Pancreas (tissue), 10 donors: Measurements from ENCODE around the gene CDH22. TPM values are rescaled to one million over a fixed set of nuclear protein-coding genes. Genes with fewer than 3 reads are reported as not detected.

ENCODE experiments used
- ATAC-seq, 4 donors: fragments of 200-7000 bp; cut with Tn5 transposase; one replicate each; pipeline versions ENCODE4 v1.8.0 to v1.9.1; 2020; ENCODE audit warnings: mild to moderate bottlenecking in 4 of 4, moderate library complexity in 4 of 4
- DNase-seq, 6 donors: peaks; one replicate each; pipeline ENCODE4 v3.0.0-alpha.2; 2020
- FAIRE-seq: peaks from 2 replicates; lab custom pipeline; 2012; peaks lifted over from hg19 to GRCh38; lab: Jason Lieb, UNC
- H3K27ac ChIP-seq, 4 donors: fragments of 200-600 bp; sonication (generic); 1 replicate in 3 of 4; 2 replicates in 1 of 4; pipeline versions ENCODE4 v1.5.0 to v1.8.0; 2020
- H3K27me3 ChIP-seq, 4 donors: fragments of 200-600 bp; one replicate each; pipeline ENCODE4 v1.8.0; 2021
- H3K36me3 ChIP-seq, 3 donors: fragments of 200-600 bp; sonication (generic) in 1 of 3; one replicate each; pipeline versions ENCODE4 v1.5.0 to v1.8.0; 2020 to 2021
- H3K4me1 ChIP-seq, 3 donors: fragments of 200-600 bp; one replicate each; pipeline ENCODE4 v1.8.0; 2021
- H3K4me3 ChIP-seq, 4 donors: fragments of 200-600 bp; sonication (generic) in 2 of 4; one replicate each; pipeline versions ENCODE4 v1.5.0 to v1.8.0; 2020 to 2021
- H3K9me3 ChIP-seq, 4 donors: fragments of 200-600 bp; one replicate each; pipeline ENCODE4 v1.8.0; 2021
- CTCF ChIP-seq, 4 donors: fragments of 200-600 bp; sonication (generic) in 3 of 4; IDR thresholded peaks; one replicate each; pipeline versions ENCODE4 v1.5.0 to v1.8.0; 2021; ENCODE audit warnings: antibody characterized with exemption in 4 of 4
- WGBS, 2 donors: extraction: QIAGEN DNeasy Blood & Tissue Kit; methylation state at CpG; one replicate each; pipeline ENCODE4 v1.1.7; 2013; 5-methylcytosine and 5-hydroxymethylcytosine counted together
- intact Hi-C, 3 donors: fragments of 100-400 bp; cut with DNase I; formaldehyde crosslinking; loops; one replicate each; pipeline versions ENCODE4 v1.11.1 to v1.14.2; 2022
- polyA plus RNA-seq, 2 donors: library from polyadenylated mRNA; stranded (reverse); fragments of 200-250 nt; gene quantifications; one replicate each; pipeline ENCODE4 v1.2.3, GENCODE V29; 2013
- total RNA-seq, 6 donors: library from RNA; stranded (reverse); fragmentation: NEBNext Ultra II Directional in 4 of 6; extraction: Animal tissue kit (Norgen Biotek cat#: 25700) in 4 of 6; gene quantifications; one replicate each; pipeline versions ENCODE4 v1.2.1 to v1.2.4, GENCODE V29; 2021 to 2023
- donor health status: healthy with polysubstance abuse.
- donor health status: DM: no; HTN: no; CAD: no; lungs with moderate emphysema.
- donor health status: DM: no; HTN: no; CAD: no.
- donor health status: control.
- donor health status: control.
- donor health status: Bipolar disorder and iron deficiency.
- donor health status: DM: yes; HTN: yes; CAD: no.
- donor health status: DM: no; HTN: no; CAD: no.
- donor health status: DM: no; HTN: no; CAD: no.
- donor health status: DM: yes; HTN: yes; CAD: no.

The CDH22 gene
- total and polyA plus RNA-seq, 8 donors, result 0.97 to 11.9 (median 3.3) TPM

GRCh38 chr20:46233701-46234100 is 74.6 kb downstream of the CDH22 start:
- FAIRE-seq (no peak), ATAC-seq (peak in 1 of 4 donors; percentile 47), DNase-seq (no peak)
- H3K36me3 ChIP-seq, result no peaks in the 10 kb centered on the region
- no peaks in the 10 kb centered on the region for H3K9me3 ChIP-seq
- no peaks in the 10 kb centered on the region for H3K4me1 ChIP-seq
- WGBS, 2 donors, result 55 to 65% methylated on average over 10 of the region's 10 CpGs
- intact Hi-C loops, result no loop called here
- TF ChIP-seq CTCF (IDR thresholded peaks at IDR 0.05), result no peak
- H3K27me3 ChIP-seq, result no peaks in the 10 kb centered on the region
- H3K4me3 ChIP-seq, result no peak overlapping the region
- H3K27ac ChIP-seq, result no peak overlapping the region

- H3K27ac ChIP-seq, result no peak overlapping the region
- no peak for FAIRE-seq
- H3K9me3 ChIP-seq, result no peaks in the 10 kb centered on the region
- no peaks in the 10 kb centered on the region for H3K36me3 ChIP-seq
- WGBS, 2 donors, result 16 to 17% methylated on average over 4 of the region's 4 CpGs
- DNase-seq, result no peak
- TF ChIP-seq CTCF (IDR thresholded peaks at IDR 0.05), result no peak
- no peak for ATAC-seq
- no peaks in the 10 kb centered on the region for H3K27me3 ChIP-seq
- H3K4me1 ChIP-seq, result no peaks in the 10 kb centered on the region
- intact Hi-C loops, result no loop called here
- no peak overlapping the region for H3K4me3 ChIP-seq
These were observed 75.8 kb downstream of the CDH22 start for GRCh38 chr20:46232539-46232938.

- FAIRE-seq, result no peak
- H3K27me3 ChIP-seq, result peaks cover 0 to 3% (median 0%) of the 10 kb centered on the region in 4 donors
- peak in 3 of 4 donors; percentile 47 to 82 (median 68) for ATAC-seq
- no peaks in the 10 kb centered on the region for H3K4me1 ChIP-seq
- H3K27ac ChIP-seq, result no peak overlapping the region
- no peak for TF ChIP-seq CTCF (IDR thresholded peaks at IDR 0.05)
- intact Hi-C loops, result no loop called here
- DNase-seq, result no peak
- 0 to 4% methylated on average over 4 of the region's 4 CpGs for WGBS, 2 donors
- no peak overlapping the region for H3K4me3 ChIP-seq
- no peaks in the 10 kb centered on the region for H3K36me3 ChIP-seq
- H3K9me3 ChIP-seq, result no peaks in the 10 kb centered on the region
These were observed 77.5 kb downstream of the CDH22 start for GRCh38 chr20:46230801-46231282.

- Histone ChIP-seq H3K27me3 (peaks cover 0 to 3% (median 0%) of the 10 kb centered on the region in 4 donors), H3K27ac (no peak overlapping the region), H3K36me3 (no peaks in the 10 kb centered on the region), H3K4me1 (no peaks in the 10 kb centered on the region), H3K9me3 (no peaks in the 10 kb centered on the region), H3K4me3 (no peak overlapping the region)
- DNase-seq (no peak), ATAC-seq (no peak), FAIRE-seq (no peak)
- intact Hi-C loops, result no loop called here
- no peak for TF ChIP-seq CTCF (IDR thresholded peaks at IDR 0.05)
- WGBS, 2 donors, result 78 to 86% methylated on average over 5 of the region's 5 CpGs
These were observed 78.2 kb downstream of the CDH22 start for GRCh38 chr20:46230106-46230491.

GRCh38 chr20:46229478-46230105 is 78.7 kb downstream of the CDH22 start:
- H3K27me3 ChIP-seq, result peaks cover 0 to 3% (median 0%) of the 10 kb centered on the region in 4 donors
- ATAC-seq (no peak), FAIRE-seq (no peak)

More at GRCh38 chr20:46229478-46230105, 78.7 kb downstream of the CDH22 start:
- DNase-seq, result no peak
- intact Hi-C loops, result no loop called here
- 50 to 56% methylated on average over 5 of the region's 5 CpGs for WGBS, 2 donors
- H3K4me3 ChIP-seq, result no peak overlapping the region
- H3K36me3 ChIP-seq, result no peaks in the 10 kb centered on the region
- H3K27ac ChIP-seq, result no peak overlapping the region
- no peak for TF ChIP-seq CTCF (IDR thresholded peaks at IDR 0.05)
- H3K9me3 ChIP-seq, result no peaks in the 10 kb centered on the region
- no peaks in the 10 kb centered on the region for H3K4me1 ChIP-seq
